Measurements from ENCODE around the gene NFYA. TPM values are rescaled to one million over a fixed set of nuclear protein-coding genes. Genes with fewer than 3 reads are reported as not detected.

The NFYA gene
- total and polyA plus RNA-seq, 9 of the 15 experiments (the other 6 are each of a cell fraction or from before 2014, with no cell fraction given), result 7.3 to 37.1 (median 21.8) TPM

DNA sequence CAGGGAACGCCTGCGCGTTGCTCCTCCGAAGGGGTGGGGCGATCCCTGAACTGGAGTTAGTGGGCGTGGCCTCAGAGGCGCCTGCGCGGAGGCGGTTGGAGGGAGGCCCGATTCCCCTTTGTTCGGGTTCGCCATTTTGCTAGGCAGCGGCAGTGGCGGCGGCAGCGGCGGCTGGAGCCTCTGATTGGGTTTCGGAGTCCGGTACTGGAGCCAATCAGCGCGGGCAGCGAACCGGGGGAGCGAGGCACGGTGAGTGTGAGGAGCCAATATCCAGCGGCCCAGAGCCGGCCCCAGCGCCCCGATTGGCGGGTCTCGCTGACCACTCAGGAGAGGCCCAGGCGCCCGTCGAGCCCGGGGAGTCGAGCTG lies at the start of gene NFYA (continued):
- TF ChIP-seq PHF21A (IDR thresholded peaks at IDR 0.05; ENCODE audit: borderline replicate concordance, low read depth), result peak; percentile 75; the same call in 1 of the 2 replicates
- TF ChIP-seq SNRNP70 (optimal IDR thresholded peaks at IDR 0.05; ENCODE audit: low read depth, low read length), result no peak
- TF ChIP-seq, protein P1, sequence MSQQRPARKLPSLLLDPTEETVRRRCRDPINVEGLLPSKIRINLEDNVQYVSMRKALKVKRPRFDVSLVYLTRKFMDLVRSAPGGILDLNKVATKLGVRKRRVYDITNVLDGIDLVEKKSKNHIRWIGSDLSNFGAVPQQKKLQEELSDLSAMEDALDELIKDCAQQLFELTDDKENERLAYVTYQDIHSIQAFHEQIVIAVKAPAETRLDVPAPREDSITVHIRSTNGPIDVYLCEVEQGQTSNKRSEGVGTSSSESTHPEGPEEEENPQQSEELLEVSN (IDR thresholded peaks at IDR 0.05; ENCODE audit: borderline replicate concordance in 1 of 2, extremely low read depth in 1 of 2, insufficient read depth in 1 of 2, insufficient read length in 1 of 2, low read depth in 1 of 2, low read length in 1 of 2, poor library complexity in 1 of 2, severe bottlenecking in 1 of 2), result peak; percentile 4 to 50
- no peak for TF ChIP-seq SMARCA4 (IDR thresholded peaks at IDR 0.05)
- no peak for TF ChIP-seq SMAD2 (IDR thresholded peaks at IDR 0.05; ENCODE audit: low read depth, low read length)
- peak; percentile 87 for TF ChIP-seq TAF1 (IDR thresholded peaks at IDR 0.05; ENCODE audit: control insufficient read depth, extremely low read depth, insufficient read depth, low read length, severe bottlenecking)
- TF ChIP-seq RCOR1 (IDR thresholded peaks at IDR 0.05; ENCODE audit: borderline replicate concordance in 1 of 2, low read depth in 2 of 2, low read length in 2 of 2), result peak in 1 of 2 experiments; percentile 63; a peak in 2 of 4 replicates
- TF ChIP-seq RBM39 (optimal IDR thresholded peaks at IDR 0.05; ENCODE audit: low read depth, low read length), result no peak
- TF ChIP-seq ZC3H4 (CRISPR knock-in tag; IDR thresholded peaks at IDR 0.05; ENCODE audit: borderline replicate concordance), result no peak
- TF ChIP-seq, protein P2, sequence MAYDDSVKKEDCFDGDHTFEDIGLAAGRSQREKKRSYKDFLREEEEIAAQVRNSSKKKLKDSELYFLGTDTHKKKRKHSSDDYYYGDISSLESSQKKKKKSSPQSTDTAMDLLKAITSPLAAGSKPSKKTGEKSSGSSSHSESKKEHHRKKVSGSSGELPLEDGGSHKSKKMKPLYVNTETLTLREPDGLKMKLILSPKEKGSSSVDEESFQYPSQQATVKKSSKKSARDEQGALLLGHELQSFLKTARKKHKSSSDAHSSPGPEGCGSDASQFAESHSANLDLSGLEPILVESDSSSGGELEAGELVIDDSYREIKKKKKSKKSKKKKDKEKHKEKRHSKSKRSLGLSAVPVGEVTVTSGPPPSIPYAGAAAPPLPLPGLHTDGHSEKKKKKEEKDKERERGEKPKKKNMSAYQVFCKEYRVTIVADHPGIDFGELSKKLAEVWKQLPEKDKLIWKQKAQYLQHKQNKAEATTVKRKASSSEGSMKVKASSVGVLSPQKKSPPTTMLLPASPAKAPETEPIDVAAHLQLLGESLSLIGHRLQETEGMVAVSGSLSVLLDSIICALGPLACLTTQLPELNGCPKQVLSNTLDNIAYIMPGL (CRISPR knock-in tag; IDR thresholded peaks at IDR 0.05), result no peak
- TF ChIP-seq GABPB2 (CRISPR knock-in tag; conservative IDR thresholded peaks at IDR 0.05), result no peak
- no peak for TF ChIP-seq ZNF707 (CRISPR knock-in tag; conservative IDR thresholded peaks at IDR 0.05)
- no peak for TF ChIP-seq CBFA2T2 (conservative IDR thresholded peaks at IDR 0.05)
- no peak for TF ChIP-seq ZKSCAN8 (CRISPR knock-in tag; IDR thresholded peaks at IDR 0.05)
- no peak for TF ChIP-seq NFIC (IDR thresholded peaks at IDR 0.05)
- TF ChIP-seq, protein P3, sequence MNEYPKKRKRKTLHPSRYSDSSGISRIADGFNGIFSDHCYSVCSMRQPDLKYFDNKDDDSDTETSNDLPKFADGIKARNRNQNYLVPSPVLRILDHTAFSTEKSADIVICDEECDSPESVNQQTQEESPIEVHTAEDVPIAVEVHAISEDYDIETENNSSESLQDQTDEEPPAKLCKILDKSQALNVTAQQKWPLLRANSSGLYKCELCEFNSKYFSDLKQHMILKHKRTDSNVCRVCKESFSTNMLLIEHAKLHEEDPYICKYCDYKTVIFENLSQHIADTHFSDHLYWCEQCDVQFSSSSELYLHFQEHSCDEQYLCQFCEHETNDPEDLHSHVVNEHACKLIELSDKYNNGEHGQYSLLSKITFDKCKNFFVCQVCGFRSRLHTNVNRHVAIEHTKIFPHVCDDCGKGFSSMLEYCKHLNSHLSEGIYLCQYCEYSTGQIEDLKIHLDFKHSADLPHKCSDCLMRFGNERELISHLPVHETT (CRISPR knock-in tag; conservative IDR thresholded peaks at IDR 0.05 in 1 of 2, IDR thresholded peaks at IDR 0.05 in 1 of 2), result peak in 1 of 2 experiments; percentile 8; a peak in 1 of 4 replicates
- TF ChIP-seq ZNF184 (CRISPR knock-in tag; IDR thresholded peaks at IDR 0.05), result no peak
- TF ChIP-seq KLF16 (IDR thresholded peaks at IDR 0.05), result peak; percentile 26; the same call in 1 of the 2 replicates
- TF ChIP-seq SMAD1 (IDR thresholded peaks at IDR 0.05; ENCODE audit: low read depth, low read length, partially characterized antibody), result peak; percentile 19
- TF ChIP-seq NFATC3 (IDR thresholded peaks at IDR 0.05), result no peak
- TF ChIP-seq, protein P4, sequence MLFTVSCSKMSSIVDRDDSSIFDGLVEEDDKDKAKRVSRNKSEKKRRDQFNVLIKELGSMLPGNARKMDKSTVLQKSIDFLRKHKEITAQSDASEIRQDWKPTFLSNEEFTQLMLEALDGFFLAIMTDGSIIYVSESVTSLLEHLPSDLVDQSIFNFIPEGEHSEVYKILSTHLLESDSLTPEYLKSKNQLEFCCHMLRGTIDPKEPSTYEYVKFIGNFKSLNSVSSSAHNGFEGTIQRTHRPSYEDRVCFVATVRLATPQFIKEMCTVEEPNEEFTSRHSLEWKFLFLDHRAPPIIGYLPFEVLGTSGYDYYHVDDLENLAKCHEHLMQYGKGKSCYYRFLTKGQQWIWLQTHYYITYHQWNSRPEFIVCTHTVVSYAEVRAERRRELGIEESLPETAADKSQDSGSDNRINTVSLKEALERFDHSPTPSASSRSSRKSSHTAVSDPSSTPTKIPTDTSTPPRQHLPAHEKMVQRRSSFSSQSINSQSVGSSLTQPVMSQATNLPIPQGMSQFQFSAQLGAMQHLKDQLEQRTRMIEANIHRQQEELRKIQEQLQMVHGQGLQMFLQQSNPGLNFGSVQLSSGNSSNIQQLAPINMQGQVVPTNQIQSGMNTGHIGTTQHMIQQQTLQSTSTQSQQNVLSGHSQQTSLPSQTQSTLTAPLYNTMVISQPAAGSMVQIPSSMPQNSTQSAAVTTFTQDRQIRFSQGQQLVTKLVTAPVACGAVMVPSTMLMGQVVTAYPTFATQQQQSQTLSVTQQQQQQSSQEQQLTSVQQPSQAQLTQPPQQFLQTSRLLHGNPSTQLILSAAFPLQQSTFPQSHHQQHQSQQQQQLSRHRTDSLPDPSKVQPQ (CRISPR knock-in tag; IDR thresholded peaks at IDR 0.05; ENCODE audit: borderline replicate concordance), result no peak
- TF ChIP-seq BCL6 (CRISPR knock-in tag; IDR thresholded peaks at IDR 0.05), result no peak
- no peak for TF ChIP-seq PTTG1 (tag; IDR thresholded peaks at IDR 0.05; ENCODE audit: low read depth)

Measured in K562 (cell line).